Activated CD8-positive, alpha-beta memory T cell treated with anti-CD3 and anti-CD28 coated beads for 24 hours (primary cell): ENCODE results near the gene ATMIN.

Experiments
- DNase-seq: peaks from one replicate; pipeline ENCODE4 v3.0.0-alpha.2; 2020

The ATMIN gene

GRCh38 chr16:81035398-81035974, at the start of gene ATMIN:
Gene ATMIN, plus strand, starts transcription at chr16:81035842. Its CDS starts 29 bp downstream, at chr16:81035871.
- peak; percentile 93 for DNase-seq

GRCh38 chr16:80986557-80986956, 49.1 kb upstream of the ATMIN start:
- DNase-seq, result no peak

- no peak for DNase-seq
Measured at GRCh38 chr16:80988756-80989155, 46.9 kb upstream of the ATMIN start.

GRCh38 chr16:80989801-80990200, 45.8 kb upstream of the ATMIN start:
- DNase-seq, result no peak

GRCh38 chr16:80990577-80990976, 45.1 kb upstream of the ATMIN start:
- no peak for DNase-seq

- DNase-seq, result no peak
Measured at GRCh38 chr16:80990978-80991377, 44.7 kb upstream of the ATMIN start.

GRCh38 chr16:80991792-80992430, 43.7 kb upstream of the ATMIN start:
- DNase-seq, result no peak

GRCh38 chr16:80992676-80993293, 42.9 kb upstream of the ATMIN start:
- DNase-seq, result no peak

- DNase-seq, result no peak
Measured at GRCh38 chr16:80993307-80993706, 42.3 kb upstream of the ATMIN start.

GRCh38 chr16:80993834-80994233, 41.8 kb upstream of the ATMIN start:
- no peak for DNase-seq

GRCh38 chr16:80994451-80994850, 41.2 kb upstream of the ATMIN start:
- no peak for DNase-seq

- no peak for DNase-seq
Measured at GRCh38 chr16:80996688-80997138, 38.9 kb upstream of the ATMIN start.

GRCh38 chr16:80997139-80997798, 38.4 kb upstream of the ATMIN start:
- DNase-seq, result no peak

- DNase-seq, result no peak
Measured at GRCh38 chr16:80997964-80998620, 37.5 kb upstream of the ATMIN start.

- DNase-seq, result no peak
Measured at GRCh38 chr16:81000873-81001272, 34.8 kb upstream of the ATMIN start.

- DNase-seq, result no peak
Measured at GRCh38 chr16:81001330-81001729, 34.3 kb upstream of the ATMIN start.

- no peak for DNase-seq
Measured at GRCh38 chr16:81003064-81003463, 32.6 kb upstream of the ATMIN start.

- no peak for DNase-seq
Measured at GRCh38 chr16:81003610-81004460, 31.8 kb upstream of the ATMIN start.

- no peak for DNase-seq
Measured at GRCh38 chr16:81004646-81005353, 30.8 kb upstream of the ATMIN start.

GRCh38 chr16:81005610-81006161, 30.0 kb upstream of the ATMIN start:
- no peak for DNase-seq

- no peak for DNase-seq
Measured at GRCh38 chr16:81006211-81006812, 29.3 kb upstream of the ATMIN start.
